Astrocyte (in vitro differentiated cells and primary cell): Measurements from ENCODE around the gene SLC25A21. TPM values are rescaled to one million over a fixed set of nuclear protein-coding genes. Genes with fewer than 3 reads are reported as not detected.

Experiments used
- DNase-seq: peaks from one replicate; pipeline ENCODE4 v3.0.0-alpha.2; 2010; ENCODE audit warnings: low read depth
- FAIRE-seq: peaks from 2 replicates; lab custom pipeline; 2011; peaks lifted over from hg19 to GRCh38; lab: Jason Lieb, UNC
- H2AFZ ChIP-seq: 2 replicates; pipeline ENCODE4 v1.6.0; 2012; ENCODE audit warnings: low read depth, low read length, inconsistent platforms
- H3K27ac ChIP-seq: 2 replicates; pipeline ENCODE4 v1.5.1; 2011; ENCODE audit warnings: low read depth, low read length, inconsistent platforms
- H3K27me3 ChIP-seq: 2 replicates; pipeline ENCODE4 v1.6.0; 2011; ENCODE audit warnings: low read length, inconsistent platforms; ENCODE audit not compliant: insufficient read depth
- H3K36me3 ChIP-seq: 2 replicates; pipeline ENCODE4 v1.5.1; 2011; ENCODE audit warnings: low read length, inconsistent platforms; ENCODE audit not compliant: insufficient read depth
- H3K4me1 ChIP-seq: 2 replicates; pipeline ENCODE4 v1.5.1; 2011; ENCODE audit warnings: low read length, inconsistent platforms; ENCODE audit not compliant: insufficient read depth
- H3K4me2 ChIP-seq: 2 replicates; pipeline ENCODE4 v1.6.0; 2012; ENCODE audit warnings: low read length, inconsistent platforms
- H3K4me3 ChIP-seq: 2 replicates; pipeline ENCODE4 v1.5.1; 2011; ENCODE audit warnings: low read depth, mild to moderate bottlenecking, low read length, inconsistent platforms; ENCODE audit not compliant: insufficient read depth
- H3K79me2 ChIP-seq: 2 replicates; pipeline ENCODE4 v1.6.0; 2012; ENCODE audit warnings: mild to moderate bottlenecking, low read length, inconsistent platforms; ENCODE audit not compliant: insufficient read depth
- H3K9ac ChIP-seq: 2 replicates; pipeline ENCODE4 v1.6.0; 2012; ENCODE audit warnings: mild to moderate bottlenecking, low read length, inconsistent platforms
- H3K9me3 ChIP-seq: 2 replicates; pipeline ENCODE4 v1.5.1; 2012; ENCODE audit warnings: low read depth, mild to moderate bottlenecking, low read length, inconsistent platforms; ENCODE audit not compliant: insufficient read depth
- H4K20me1 ChIP-seq: 2 replicates; pipeline ENCODE4 v1.6.0; 2012; ENCODE audit warnings: low read length, inconsistent platforms; ENCODE audit not compliant: insufficient read depth
- H3K27ac Mint-ChIP-seq: one replicate; pipeline ENCODE4 v1.8.0; 2021; ENCODE audit warnings: mild to moderate bottlenecking, mixed read lengths; ENCODE audit not compliant: unreplicated experiment
- H3K27me3 Mint-ChIP-seq: one replicate; pipeline ENCODE4 v1.8.0; 2021; ENCODE audit warnings: low read depth, mixed read lengths; ENCODE audit not compliant: unreplicated experiment
- H3K36me3 Mint-ChIP-seq: one replicate; pipeline ENCODE4 v1.8.0; 2021; ENCODE audit warnings: low read depth, mixed read lengths; ENCODE audit not compliant: unreplicated experiment
- H3K4me1 Mint-ChIP-seq: one replicate; pipeline ENCODE4 v1.8.0; 2021; ENCODE audit warnings: low read depth, mixed read lengths; ENCODE audit not compliant: unreplicated experiment
- H3K4me3 Mint-ChIP-seq: one replicate; pipeline ENCODE4 v1.8.0; 2021; ENCODE audit warnings: mild to moderate bottlenecking, moderate library complexity, mixed read lengths; ENCODE audit not compliant: unreplicated experiment
- H3K9me3 Mint-ChIP-seq: one replicate; pipeline ENCODE4 v1.8.0; 2021; ENCODE audit warnings: mild to moderate bottlenecking, mixed read lengths; ENCODE audit not compliant: unreplicated experiment
- CTCF ChIP-seq: IDR thresholded peaks from 2 replicates; pipeline ENCODE4 v1.5.1; 2011; ENCODE audit warnings: low read depth, mild to moderate bottlenecking, inconsistent platforms, low read length, moderate library complexity; ENCODE audit not compliant: insufficient read depth
- EZH2 ChIP-seq: IDR thresholded peaks from 2 replicates; pipeline ENCODE4 v1.6.1; 2012; ENCODE audit warnings: mild to moderate bottlenecking, low read length, inconsistent platforms; ENCODE audit not compliant: insufficient read depth
- total RNA-seq: library from RNA; stranded (reverse); gene quantifications from 2 replicates; pipeline ENCODE4 v1.2.1, GENCODE V29; 2021

The SLC25A21 gene
- total RNA-seq, 1 donor from 2014 or later = 1.5 TPM

DNA sequence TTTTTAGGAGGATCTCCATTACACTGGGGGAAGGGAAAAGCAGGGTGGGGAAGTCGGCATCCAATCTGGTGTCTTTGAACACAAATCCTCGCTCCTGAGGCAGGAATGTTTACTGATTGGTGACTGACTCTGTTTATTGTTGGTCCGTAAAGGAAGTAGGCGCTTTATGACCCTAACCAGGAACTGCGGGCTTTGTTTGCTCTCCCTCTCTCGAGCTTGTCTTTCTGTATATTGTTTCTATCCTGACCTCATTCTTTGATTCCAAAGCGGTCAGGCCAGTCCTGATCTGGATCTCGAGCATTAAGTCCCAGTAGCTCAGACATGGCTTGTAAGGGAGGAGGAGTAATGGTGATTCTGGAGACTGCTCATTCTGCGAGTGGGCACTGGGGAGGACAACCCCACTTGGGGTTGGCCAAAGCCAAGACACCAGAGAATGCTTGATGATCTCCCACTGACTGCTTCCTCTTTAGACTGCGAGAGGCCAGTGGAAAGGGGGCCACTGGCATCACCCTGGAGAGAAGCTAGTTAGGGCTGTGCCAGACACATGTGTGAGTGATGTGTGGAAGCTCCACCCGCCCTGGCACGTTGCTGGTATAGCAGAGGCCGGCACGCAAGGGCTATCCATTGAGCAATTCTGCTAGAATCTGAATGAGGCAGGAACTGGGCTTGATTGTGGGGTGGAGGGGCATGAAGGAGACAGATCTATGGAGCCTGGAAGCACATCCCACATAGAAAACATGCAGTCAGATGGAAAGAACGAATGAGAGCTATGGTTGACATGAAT is 316.1 kb downstream of the SLC25A21 start:
- no peaks in the 10 kb centered on the region for H3K27me3 Mint-ChIP-seq
- H4K20me1 ChIP-seq = no peaks in the 10 kb centered on the region

GRCh38 chr14:36855396-36855795 is 317.0 kb downstream of the SLC25A21 start:
- no peak overlapping the region for H3K4me3 Mint-ChIP-seq

More for the DNA sequence above, 316.1 kb downstream of the SLC25A21 start:
- Histone ChIP-seq H3K9ac (no peak overlapping the region), H3K79me2 (no peaks in the 10 kb centered on the region), H3K36me3 (no peaks in the 10 kb centered on the region), H3K27ac (no peak overlapping the region), H3K9me3 (no peaks in the 10 kb centered on the region), H3K4me3 (no peak overlapping the region), H2AFZ (no peak overlapping the region), H3K27me3 (no peaks in the 10 kb centered on the region), H3K4me1 (no peaks in the 10 kb centered on the region), H3K4me2 (no peak overlapping the region)
- no peak for FAIRE-seq
- Mint-ChIP-seq H3K36me3 (no peaks in the 10 kb centered on the region), H3K4me3 (no peak overlapping the region), H3K9me3 (no peaks in the 10 kb centered on the region), H3K4me1 (no peaks in the 10 kb centered on the region), H3K27ac (no peak overlapping the region)
- TF ChIP-seq EZH2 (no peak), CTCF (no peak)
- DNase-seq = no peak

More at GRCh38 chr14:36855396-36855795, 317.0 kb downstream of the SLC25A21 start:
- no peaks in the 10 kb centered on the region for H3K36me3 Mint-ChIP-seq
- TF ChIP-seq CTCF = no peak
- no peak for TF ChIP-seq EZH2
- no peak for DNase-seq
- Histone ChIP-seq H2AFZ (no peak overlapping the region), H3K79me2 (no peaks in the 10 kb centered on the region), H3K9ac (no peak overlapping the region), H4K20me1 (no peaks in the 10 kb centered on the region), H3K9me3 (no peaks in the 10 kb centered on the region), H3K36me3 (no peaks in the 10 kb centered on the region), H3K27me3 (no peaks in the 10 kb centered on the region), H3K27ac (no peak overlapping the region), H3K4me1 (no peaks in the 10 kb centered on the region), H3K4me3 (no peak overlapping the region), H3K4me2 (no peak overlapping the region)
- FAIRE-seq = no peak
- no peaks in the 10 kb centered on the region for H3K9me3 Mint-ChIP-seq
- H3K27ac Mint-ChIP-seq = no peak overlapping the region
- H3K4me1 Mint-ChIP-seq = no peaks in the 10 kb centered on the region
- no peaks in the 10 kb centered on the region for H3K27me3 Mint-ChIP-seq
